GM19452 (cell line): ENCODE data around the gene EXOC6B.

Source experiments
- ATAC-seq: cut with Tn5 transposase; IDR thresholded peaks from one replicate; pipeline ENCODE4 v1.9.1; 2021; ENCODE audit not compliant: unreplicated experiment

The EXOC6B gene

GRCh38 chr2:72394541-72395070 lies 431.2 kb downstream of the EXOC6B start:
- ATAC-seq = no peak

- no peak for ATAC-seq
These were observed 436.4 kb downstream of the EXOC6B start for GRCh38 chr2:72389447-72389846.

GRCh38 chr2:72388263-72388662 lies 437.6 kb downstream of the EXOC6B start:
- ATAC-seq = no peak

GRCh38 chr2:72386288-72386687 lies 439.5 kb downstream of the EXOC6B start:
- ATAC-seq = no peak

- ATAC-seq = no peak
These were observed 447.0 kb downstream of the EXOC6B start for GRCh38 chr2:72378753-72379348.

- ATAC-seq = no peak
These were observed 458.2 kb downstream of the EXOC6B start for GRCh38 chr2:72367530-72368225.

GRCh38 chr2:72363406-72363805 lies 462.4 kb downstream of the EXOC6B start:
- ATAC-seq = no peak

GRCh38 chr2:72362733-72363132 lies 463.1 kb downstream of the EXOC6B start:
- ATAC-seq = no peak

- ATAC-seq = no peak
These were observed 464.3 kb downstream of the EXOC6B start for GRCh38 chr2:72361521-72361920.

GRCh38 chr2:72361042-72361441 lies 464.8 kb downstream of the EXOC6B start:
- ATAC-seq = no peak

- no peak for ATAC-seq
These were observed 475.0 kb downstream of the EXOC6B start for GRCh38 chr2:72350852-72351251.

GRCh38 chr2:72349016-72349415 lies 476.8 kb downstream of the EXOC6B start:
- no peak for ATAC-seq

GRCh38 chr2:72347081-72347480 lies 478.8 kb downstream of the EXOC6B start:
- no peak for ATAC-seq

- ATAC-seq = no peak
These were observed 484.2 kb downstream of the EXOC6B start for GRCh38 chr2:72341639-72342038.

GRCh38 chr2:72340665-72341064 lies 485.2 kb downstream of the EXOC6B start:
- ATAC-seq = no peak

- no peak for ATAC-seq
These were observed 487.8 kb downstream of the EXOC6B start for GRCh38 chr2:72338076-72338475.

- no peak for ATAC-seq
These were observed 493.1 kb downstream of the EXOC6B start for GRCh38 chr2:72332720-72333119.

- ATAC-seq = no peak
These were observed 495.2 kb downstream of the EXOC6B start for GRCh38 chr2:72330652-72331051.

GRCh38 chr2:72326759-72327158 lies 499.1 kb downstream of the EXOC6B start:
- no peak for ATAC-seq

- ATAC-seq = peak; percentile 75
These were observed 500.0 kb downstream of the EXOC6B start for GRCh38 chr2:72325592-72326422.

GRCh38 chr2:72316774-72317173 lies 509.1 kb downstream of the EXOC6B start:
- no peak for ATAC-seq
